Neural cell (in vitro differentiated cells): Measurements from ENCODE around the gene CTBP2. TPM values are rescaled to one million over a fixed set of nuclear protein-coding genes. Genes with fewer than 3 reads are reported as not detected.

Experiments used
- H2AFZ ChIP-seq: fragments of 200-600, 300-800 bp; sonication (generic), shearing (Covaris generic); 2 replicates; pipeline ENCODE4 v1.6.0; 2014; ENCODE audit warnings: low read depth, mild to moderate bottlenecking, antibody characterized with exemption, low read length, moderate library complexity
- H3F3A ChIP-seq: fragments of 200-600 bp; shearing (Covaris generic); 2 replicates; pipeline ENCODE4 v1.6.1; 2016; ENCODE audit warnings: mild to moderate bottlenecking, moderate library complexity, mixed read lengths, antibody characterized with exemption, low read length; ENCODE audit not compliant: insufficient read depth, poor library complexity, severe bottlenecking
- H3K27ac ChIP-seq: fragments of 200-600, 300-800 bp; sonication (generic), shearing (Covaris generic); 2 replicates; pipeline ENCODE4 v1.5.1; 2014; ENCODE audit warnings: mild to moderate bottlenecking, low read length, moderate library complexity
- H3K27me3 ChIP-seq: fragments of 300-800, 200-600 bp; sonication (generic), shearing (Covaris generic); 2 replicates; pipeline ENCODE4 v1.6.0; 2014; ENCODE audit warnings: mild to moderate bottlenecking, low read depth, low read length, moderate library complexity; ENCODE audit not compliant: insufficient read depth
- H3K36me3 ChIP-seq: fragments of 300-800, 200-600 bp; sonication (generic), shearing (Covaris generic); 2 replicates; pipeline ENCODE4 v1.5.1; 2014; ENCODE audit warnings: mild to moderate bottlenecking, antibody characterized with exemption, low read length, moderate library complexity; ENCODE audit not compliant: insufficient read depth
- H3K4me2 ChIP-seq: fragments of 300-800, 200-600 bp; sonication (generic), shearing (Covaris generic); 2 replicates; pipeline ENCODE4 v1.6.0; 2014; ENCODE audit warnings: mild to moderate bottlenecking, low read length
- H3K4me3 ChIP-seq: fragments of 300-800, 200-600 bp; sonication (generic), shearing (Covaris generic); 2 replicates; pipeline ENCODE4 v1.5.1; 2014; ENCODE audit warnings: mild to moderate bottlenecking, low read length, moderate library complexity
- H3K79me2 ChIP-seq: fragments of 200-600 bp; shearing (Covaris generic); replicated peaks from 2 replicates; pipeline ENCODE4 v1.6.0; 2014; ENCODE audit warnings: mild to moderate bottlenecking, low read length, moderate library complexity; ENCODE audit not compliant: insufficient read depth
- H3K9ac ChIP-seq: fragments of 300-800, 200-600 bp; sonication (generic), shearing (Covaris generic); 2 replicates; pipeline ENCODE4 v1.6.1; 2016; ENCODE audit warnings: mild to moderate bottlenecking, low read length, mixed read lengths
- H3K9me2 ChIP-seq: fragments of 200-600 bp; shearing (Covaris generic); 2 replicates; pipeline ENCODE4 v1.6.1; 2016; ENCODE audit warnings: mild to moderate bottlenecking, low read length, mixed read lengths; ENCODE audit not compliant: insufficient read depth
- H3K9me3 ChIP-seq: fragments of 200-600, 300-800 bp; sonication (generic), shearing (Covaris generic); 2 replicates; pipeline ENCODE4 v1.6.1; 2016; ENCODE audit warnings: mild to moderate bottlenecking, mixed run types, low read length, moderate library complexity, mixed read lengths
- H4K20me1 ChIP-seq: fragments of 200-600 bp; shearing (Covaris generic); 2 replicates; pipeline ENCODE4 v1.6.1; 2016; ENCODE audit warnings: mild to moderate bottlenecking, mixed run types; ENCODE audit not compliant: insufficient read depth
- EP300 ChIP-seq: fragments of 450-650 bp; conservative IDR thresholded peaks from 2 replicates; pipeline ENCODE4 v1.6.1; 2014; ENCODE audit warnings: antibody characterized with exemption, mild to moderate bottlenecking, moderate library complexity; ENCODE audit not compliant: poor library complexity, severe bottlenecking
- EZH2 ChIP-seq: fragments of 200-600, 300-800 bp; shearing (Covaris generic), sonication (generic); IDR thresholded peaks from 2 replicates; pipeline ENCODE4 v1.6.1; 2014; ENCODE audit warnings: antibody characterized with exemption, low read length, borderline replicate concordance, mild to moderate bottlenecking; ENCODE audit not compliant: insufficient read depth, poor library complexity, severe bottlenecking
- MXI1 ChIP-seq: fragments of 450-650 bp; conservative IDR thresholded peaks from 2 replicates; pipeline ENCODE4 v1.6.1; 2014; ENCODE audit warnings: antibody characterized with exemption, mild to moderate bottlenecking; ENCODE audit not compliant: poor library complexity, severe bottlenecking
- POLR2AphosphoS5 ChIP-seq: IDR thresholded peaks from 2 replicates; pipeline ENCODE4 v1.6.1; 2012
- RAD21 ChIP-seq: fragments of 450-650 bp; conservative IDR thresholded peaks from 2 replicates; pipeline ENCODE4 v1.6.1; 2014; ENCODE audit warnings: antibody characterized with exemption, mild to moderate bottlenecking, moderate library complexity
- SMC3 ChIP-seq: fragments of 450-650 bp; conservative IDR thresholded peaks from 2 replicates; pipeline ENCODE4 v1.6.1; 2014; ENCODE audit warnings: antibody characterized with exemption, mild to moderate bottlenecking, moderate library complexity; ENCODE audit not compliant: poor library complexity
- TAF1 ChIP-seq: IDR thresholded peaks from 2 replicates; pipeline ENCODE4 v1.6.1; 2012; ENCODE audit warnings: low read depth
- polyA plus RNA-seq: library from polyadenylated mRNA; depleted of rRNA; stranded (reverse); fragments of >200 nt; gene quantifications from 2 replicates; pipeline ENCODE4 v1.2.3, GENCODE V29; 2014
- TF ChIP-seq, protein P1 (sequence below): IDR thresholded peaks from 2 replicates; pipeline ENCODE4 v1.6.1; 2012; ENCODE audit warnings: borderline replicate concordance
- TF ChIP-seq, protein P2 (sequence below): fragments of 450-650 bp; IDR thresholded peaks from 2 replicates; pipeline ENCODE4 v1.5.1; 2014; ENCODE audit warnings: antibody characterized with exemption, mild to moderate bottlenecking, moderate library complexity; ENCODE audit not compliant: poor library complexity, severe bottlenecking

CTBP2 gene
- polyA plus RNA-seq, 1 donor from 2014 or later: 59.5 TPM

DNA sequence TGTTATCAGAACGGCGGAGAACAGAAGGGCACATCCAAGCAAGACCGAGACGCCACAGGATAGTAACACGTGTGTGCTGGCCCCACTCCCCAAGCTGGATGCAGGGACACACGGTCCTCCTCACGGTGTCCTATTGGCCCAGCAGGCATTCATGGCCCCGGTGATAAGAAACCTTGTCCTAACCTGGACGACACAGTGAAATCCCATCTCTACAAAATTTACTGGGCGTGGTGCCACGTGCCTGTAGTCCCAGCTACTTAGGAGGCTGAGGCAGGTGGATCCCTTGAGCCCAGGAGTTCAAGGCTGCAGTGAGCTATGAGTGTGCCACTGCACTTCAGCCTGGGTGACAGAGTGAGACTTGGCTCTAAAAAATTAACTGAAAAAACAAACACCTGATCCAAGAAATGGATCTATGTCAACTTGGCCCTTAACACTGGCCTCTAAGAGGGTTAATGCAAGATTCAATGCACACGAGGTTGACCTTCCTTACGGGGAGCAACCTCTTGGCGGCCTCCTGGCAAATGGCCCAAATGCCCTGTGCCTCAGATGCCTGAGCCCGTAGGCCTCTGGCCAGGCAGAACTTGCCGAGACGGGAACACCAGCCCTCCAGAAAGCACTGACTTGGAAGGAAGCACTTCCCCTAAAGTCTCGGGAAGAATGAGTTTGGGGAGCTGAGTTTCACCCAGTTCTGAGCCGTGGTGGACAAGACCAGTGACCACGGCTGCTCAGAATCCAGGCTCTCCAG lies 146.1 kb downstream of the CTBP2 start:
- Histone ChIP-seq H3K79me2 (peaks cover 8% of the 10 kb centered on the region), H3K9me2 (no peaks in the 10 kb centered on the region), H3K9me3 (no peaks in the 10 kb centered on the region), H3K27me3 (no peaks in the 10 kb centered on the region), H3K36me3 (no peaks in the 10 kb centered on the region), H4K20me1 (no peaks in the 10 kb centered on the region), H3F3A (no peaks in the 10 kb centered on the region), H3K4me2 (no peak overlapping the region), H3K4me3 (no peak overlapping the region), H3K9ac (no peak overlapping the region), H2AFZ (no peak overlapping the region), H3K27ac (no peak overlapping the region)
- TF ChIP-seq SMC3 (no peak), RAD21 (no peak), EZH2 (no peak), EP300 (no peak), TAF1 (no peak), POLR2AphosphoS5 (no peak), MXI1 (no peak)
- TF ChIP-seq, protein P1, sequence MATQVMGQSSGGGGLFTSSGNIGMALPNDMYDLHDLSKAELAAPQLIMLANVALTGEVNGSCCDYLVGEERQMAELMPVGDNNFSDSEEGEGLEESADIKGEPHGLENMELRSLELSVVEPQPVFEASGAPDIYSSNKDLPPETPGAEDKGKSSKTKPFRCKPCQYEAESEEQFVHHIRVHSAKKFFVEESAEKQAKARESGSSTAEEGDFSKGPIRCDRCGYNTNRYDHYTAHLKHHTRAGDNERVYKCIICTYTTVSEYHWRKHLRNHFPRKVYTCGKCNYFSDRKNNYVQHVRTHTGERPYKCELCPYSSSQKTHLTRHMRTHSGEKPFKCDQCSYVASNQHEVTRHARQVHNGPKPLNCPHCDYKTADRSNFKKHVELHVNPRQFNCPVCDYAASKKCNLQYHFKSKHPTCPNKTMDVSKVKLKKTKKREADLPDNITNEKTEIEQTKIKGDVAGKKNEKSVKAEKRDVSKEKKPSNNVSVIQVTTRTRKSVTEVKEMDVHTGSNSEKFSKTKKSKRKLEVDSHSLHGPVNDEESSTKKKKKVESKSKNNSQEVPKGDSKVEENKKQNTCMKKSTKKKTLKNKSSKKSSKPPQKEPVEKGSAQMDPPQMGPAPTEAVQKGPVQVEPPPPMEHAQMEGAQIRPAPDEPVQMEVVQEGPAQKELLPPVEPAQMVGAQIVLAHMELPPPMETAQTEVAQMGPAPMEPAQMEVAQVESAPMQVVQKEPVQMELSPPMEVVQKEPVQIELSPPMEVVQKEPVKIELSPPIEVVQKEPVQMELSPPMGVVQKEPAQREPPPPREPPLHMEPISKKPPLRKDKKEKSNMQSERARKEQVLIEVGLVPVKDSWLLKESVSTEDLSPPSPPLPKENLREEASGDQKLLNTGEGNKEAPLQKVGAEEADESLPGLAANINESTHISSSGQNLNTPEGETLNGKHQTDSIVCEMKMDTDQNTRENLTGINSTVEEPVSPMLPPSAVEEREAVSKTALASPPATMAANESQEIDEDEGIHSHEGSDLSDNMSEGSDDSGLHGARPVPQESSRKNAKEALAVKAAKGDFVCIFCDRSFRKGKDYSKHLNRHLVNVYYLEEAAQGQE: no peak
- TF ChIP-seq, protein P2, sequence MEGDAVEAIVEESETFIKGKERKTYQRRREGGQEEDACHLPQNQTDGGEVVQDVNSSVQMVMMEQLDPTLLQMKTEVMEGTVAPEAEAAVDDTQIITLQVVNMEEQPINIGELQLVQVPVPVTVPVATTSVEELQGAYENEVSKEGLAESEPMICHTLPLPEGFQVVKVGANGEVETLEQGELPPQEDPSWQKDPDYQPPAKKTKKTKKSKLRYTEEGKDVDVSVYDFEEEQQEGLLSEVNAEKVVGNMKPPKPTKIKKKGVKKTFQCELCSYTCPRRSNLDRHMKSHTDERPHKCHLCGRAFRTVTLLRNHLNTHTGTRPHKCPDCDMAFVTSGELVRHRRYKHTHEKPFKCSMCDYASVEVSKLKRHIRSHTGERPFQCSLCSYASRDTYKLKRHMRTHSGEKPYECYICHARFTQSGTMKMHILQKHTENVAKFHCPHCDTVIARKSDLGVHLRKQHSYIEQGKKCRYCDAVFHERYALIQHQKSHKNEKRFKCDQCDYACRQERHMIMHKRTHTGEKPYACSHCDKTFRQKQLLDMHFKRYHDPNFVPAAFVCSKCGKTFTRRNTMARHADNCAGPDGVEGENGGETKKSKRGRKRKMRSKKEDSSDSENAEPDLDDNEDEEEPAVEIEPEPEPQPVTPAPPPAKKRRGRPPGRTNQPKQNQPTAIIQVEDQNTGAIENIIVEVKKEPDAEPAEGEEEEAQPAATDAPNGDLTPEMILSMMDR: no peak

DNA sequence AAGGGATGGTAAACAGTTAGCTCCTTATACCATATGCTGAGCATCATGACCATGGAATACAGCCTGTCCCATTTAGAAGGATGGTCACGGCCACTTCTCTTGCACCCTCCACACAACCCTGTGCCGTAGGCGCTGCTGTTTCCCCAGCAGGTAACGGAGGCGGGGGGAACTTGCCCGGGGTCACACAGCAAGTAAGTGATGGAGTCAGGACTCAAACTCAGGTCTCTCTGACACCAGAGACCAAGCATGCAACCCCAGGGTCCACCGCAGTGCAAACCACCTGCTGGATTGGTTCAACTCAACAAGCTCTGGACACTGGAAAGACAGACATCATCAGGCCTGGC lies 146.9 kb downstream of the CTBP2 start:
- Histone ChIP-seq H4K20me1 (no peaks in the 10 kb centered on the region), H3K27me3 (no peaks in the 10 kb centered on the region), H3F3A (no peaks in the 10 kb centered on the region), H3K9ac (no peak overlapping the region), H3K4me3 (no peak overlapping the region), H3K9me2 (no peaks in the 10 kb centered on the region), H3K4me2 (no peak overlapping the region), H3K79me2 (peaks cover under 1% of the 10 kb centered on the region), H2AFZ (no peak overlapping the region), H3K27ac (no peak overlapping the region), H3K36me3 (no peaks in the 10 kb centered on the region), H3K9me3 (no peaks in the 10 kb centered on the region)
- TF ChIP-seq, protein P2: no peak
- TF ChIP-seq TAF1: no peak
- TF ChIP-seq RAD21: no peak
- TF ChIP-seq MXI1: no peak
- no peak for TF ChIP-seq EP300
- TF ChIP-seq EZH2: no peak
- no peak for TF ChIP-seq SMC3
- TF ChIP-seq, protein P1: no peak
- no peak for TF ChIP-seq POLR2AphosphoS5
